Trophoblast cell (in vitro differentiated cells and primary cell): Measurements from ENCODE around the gene ANXA11.
A peak's percentile ranks its signal among the peaks of the same experiment; 100 is the strongest.

ENCODE experiments used
- DNase-seq, 2 donors: peaks; one replicate each; pipeline ENCODE4 v3.0.0-alpha.2; 2016
- H2AFZ ChIP-seq: 2 replicates; pipeline ENCODE4 v1.6.1; 2013; ENCODE audit warnings: low read length, moderate library complexity, mild to moderate bottlenecking; ENCODE audit not compliant: insufficient read depth, poor library complexity
- H2AK5ac ChIP-seq: 2 replicates; pipeline ENCODE4 v1.6.1; 2013; ENCODE audit warnings: mild to moderate bottlenecking, low read length
- H2BK120ac ChIP-seq: 2 replicates; pipeline ENCODE4 v1.6.1; 2013; ENCODE audit warnings: low read length, mild to moderate bottlenecking, moderate library complexity; ENCODE audit not compliant: insufficient read depth, poor library complexity
- H2BK12ac ChIP-seq: 2 replicates; pipeline ENCODE4 v1.6.1; 2013; ENCODE audit warnings: mild to moderate bottlenecking, low read length, moderate library complexity
- H2BK5ac ChIP-seq: 2 replicates; pipeline ENCODE4 v1.6.1; 2013; ENCODE audit warnings: low read length, low read depth, moderate library complexity, mild to moderate bottlenecking; ENCODE audit not compliant: poor library complexity
- H3K14ac ChIP-seq: 2 replicates; pipeline ENCODE4 v1.6.1; 2013; ENCODE audit warnings: mild to moderate bottlenecking, low read length
- H3K18ac ChIP-seq: 2 replicates; pipeline ENCODE4 v1.6.1; 2013; ENCODE audit warnings: mild to moderate bottlenecking, low read length
- H3K23ac ChIP-seq: 2 replicates; pipeline ENCODE4 v1.6.1; 2013; ENCODE audit warnings: low read length
- H3K27ac ChIP-seq: 2 replicates; pipeline ENCODE4 v1.5.1; 2013; ENCODE audit warnings: low read depth, mild to moderate bottlenecking, inconsistent platforms, low read length, moderate library complexity
- H3K27me3 ChIP-seq: 2 replicates; pipeline ENCODE4 v1.6.1; 2013; ENCODE audit warnings: inconsistent platforms, mild to moderate bottlenecking, low read length, moderate library complexity; ENCODE audit not compliant: insufficient read depth
- H3K36me3 ChIP-seq, 2 experiments: 1 replicate in 1 of 2; 2 replicates in 1 of 2; pipeline ENCODE4 v1.6.1; 2013; ENCODE audit warnings: low read length in 2 of 2, mild to moderate bottlenecking in 2 of 2, moderate library complexity in 1 of 2; ENCODE audit not compliant: insufficient read depth in 2 of 2, control insufficient read depth in 1 of 2
- H3K4ac ChIP-seq: 2 replicates; pipeline ENCODE4 v1.6.1; 2013; ENCODE audit warnings: low read depth, mild to moderate bottlenecking, low read length, moderate library complexity
- H3K4me1 ChIP-seq, 2 experiments: 1 replicate in 1 of 2; 2 replicates in 1 of 2; pipeline ENCODE4 v1.6.1; 2013; ENCODE audit warnings: low read length in 2 of 2, mild to moderate bottlenecking in 2 of 2, moderate library complexity in 1 of 2; ENCODE audit not compliant: insufficient read depth in 2 of 2, control insufficient read depth in 1 of 2
- H3K4me2 ChIP-seq: 2 replicates; pipeline ENCODE4 v1.6.1; 2013; ENCODE audit warnings: inconsistent platforms, mild to moderate bottlenecking, low read length, moderate library complexity
- H3K4me3 ChIP-seq: 2 replicates; pipeline ENCODE4 v1.5.1; 2013; ENCODE audit warnings: mild to moderate bottlenecking, low read depth, low read length, inconsistent platforms
- H3K79me1 ChIP-seq: one replicate; pipeline ENCODE4 v1.6.1; 2013; ENCODE audit warnings: low read length
- H3K79me2 ChIP-seq: 2 replicates; pipeline ENCODE4 v1.6.1; 2013; ENCODE audit warnings: low read length, mild to moderate bottlenecking; ENCODE audit not compliant: control insufficient read depth, insufficient read depth, poor library complexity
- H3K9ac ChIP-seq: 2 replicates; pipeline ENCODE4 v1.6.1; 2013; ENCODE audit warnings: mild to moderate bottlenecking, low read length
- H3K9me3 ChIP-seq: 2 replicates; pipeline ENCODE4 v1.6.1; 2013; ENCODE audit warnings: low read depth, mild to moderate bottlenecking, control low read depth, inconsistent platforms, low read length; ENCODE audit not compliant: insufficient read depth
- H4K12ac ChIP-seq: 2 replicates; pipeline ENCODE4 v1.6.1; 2013; ENCODE audit warnings: low read depth, mild to moderate bottlenecking, low read length, moderate library complexity
- H4K8ac ChIP-seq: 2 replicates; pipeline ENCODE4 v1.6.1; 2013; ENCODE audit warnings: low read depth, mild to moderate bottlenecking, low read length, moderate library complexity
- H4K91ac ChIP-seq: one replicate; pipeline ENCODE4 v1.6.1; 2013; ENCODE audit warnings: low read depth, mild to moderate bottlenecking, low read length, moderate library complexity
- WGBS: extraction: QIAGEN DNeasy Blood & Tissue Kit; methylation state at CpG from one replicate; pipeline ENCODE4 v1.1.7; 2013; ENCODE audit warnings: missing lambda C conversion rate; ENCODE audit not compliant: insufficient read length, insufficient coverage; ENCODE audit errors: extremely low coverage; 5-methylcytosine and 5-hydroxymethylcytosine counted together

The ANXA11 gene

DNA sequence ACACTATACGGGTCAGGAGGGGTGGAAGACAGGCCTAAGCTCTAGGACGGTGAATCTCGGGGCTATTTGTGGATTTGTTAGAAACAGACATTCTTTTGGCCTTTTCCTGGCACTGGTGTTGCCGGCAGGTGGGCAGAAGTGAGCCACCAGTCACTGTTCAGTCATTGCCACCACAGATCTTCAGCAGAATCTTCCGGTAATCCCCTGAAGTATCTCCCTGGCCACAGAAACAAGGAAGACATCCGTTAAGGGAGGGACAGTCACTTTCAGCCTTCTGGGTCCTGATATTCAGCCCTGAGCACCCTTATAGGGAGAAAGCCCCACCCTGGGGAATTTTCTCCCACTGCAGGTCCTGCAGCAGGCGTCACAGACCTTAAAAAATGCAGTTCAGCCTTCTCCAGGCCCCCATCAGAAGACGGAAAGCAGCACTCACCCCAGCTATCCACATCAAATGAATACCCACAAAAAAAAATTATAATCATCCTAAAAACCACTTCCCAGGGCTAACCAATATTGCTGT lies 49.6 kb downstream of the ANXA11 start:
- Histone ChIP-seq H3K9me3 (no peaks in the 10 kb centered on the region), H4K91ac (peak overlapping the region; percentile 3), H3K14ac (no peak overlapping the region), H3K79me2 (no peaks in the 10 kb centered on the region), H3K4ac (no peak overlapping the region), H4K12ac (no peak overlapping the region), H3K9ac (no peak overlapping the region), H2AFZ (no peak overlapping the region), H3K4me1 (peaks cover 18 to 28% of the 10 kb centered on the region in 2 experiments), H3K23ac (no peak overlapping the region), H2BK5ac (peak overlapping the region; percentile 3), H3K18ac (no peak overlapping the region), H3K4me2 (no peak overlapping the region), H3K79me1 (peaks cover 5% of the 10 kb centered on the region), H2BK12ac (no peak overlapping the region), H4K8ac (no peak overlapping the region), H2AK5ac (no peak overlapping the region), H3K27me3 (no peaks in the 10 kb centered on the region), H3K36me3 (peaks cover 45 to 53% of the 10 kb centered on the region in 2 experiments), H3K27ac (peak overlapping the region; percentile 58), H3K4me3 (no peak overlapping the region), H2BK120ac (peak overlapping the region; percentile 18)
- peak; percentile 61 to 67 for DNase-seq
- no CpG with 5 or more reads among the region's 8 CpGs for WGBS

DNA sequence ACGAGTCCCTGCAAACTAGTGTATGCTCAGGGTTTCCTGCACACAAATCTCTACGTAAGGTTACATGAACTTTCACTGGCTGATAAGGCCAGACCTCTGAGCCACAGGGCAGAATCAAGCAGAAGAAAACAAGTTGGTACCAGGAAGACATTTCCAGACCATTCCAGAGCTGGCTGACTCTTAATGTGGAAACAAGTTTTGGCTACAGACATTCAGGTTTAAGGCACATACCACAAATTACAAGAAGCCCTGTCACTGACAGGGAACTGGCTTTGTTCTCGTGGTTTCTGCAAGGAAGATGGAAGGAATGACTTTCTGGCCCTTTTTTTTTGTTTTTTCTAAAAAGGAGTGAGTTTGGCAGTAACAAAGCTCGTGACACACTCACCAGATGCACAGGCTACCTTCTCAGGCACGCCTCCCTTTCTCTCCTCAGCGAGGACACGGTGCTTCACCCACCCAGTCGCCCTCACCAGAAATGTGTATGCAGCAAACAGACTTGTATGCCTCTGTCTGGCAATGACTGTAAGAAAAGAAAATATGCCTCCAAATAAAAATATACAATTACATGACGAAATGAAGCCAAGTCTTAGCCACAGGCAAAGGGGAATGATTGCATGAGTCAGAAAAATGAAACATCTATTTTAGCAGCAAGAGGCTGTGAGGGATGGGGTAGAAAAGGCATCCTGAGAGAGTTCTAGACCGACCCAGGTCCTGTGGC lies 50.2 kb downstream of the ANXA11 start:
- Histone ChIP-seq H3K23ac (no peak overlapping the region), H2BK5ac (peak overlapping the region; percentile 42), H2BK12ac (no peak overlapping the region), H3K9me3 (no peaks in the 10 kb centered on the region), H3K4me2 (no peak overlapping the region), H4K8ac (peak overlapping the region; percentile 52), H3K27me3 (no peaks in the 10 kb centered on the region), H3K79me2 (no peaks in the 10 kb centered on the region), H2BK120ac (peak overlapping the region; percentile 18), H4K12ac (no peak overlapping the region), H3K27ac (peak overlapping the region; percentile 76), H3K14ac (no peak overlapping the region), H2AK5ac (no peak overlapping the region), H3K18ac (no peak overlapping the region), H3K36me3 (peaks cover 39 to 50% of the 10 kb centered on the region in 2 experiments), H3K4me1 (peaks cover 18 to 28% of the 10 kb centered on the region in 2 experiments), H4K91ac (peak overlapping the region; percentile 31), H3K79me1 (peaks cover 5% of the 10 kb centered on the region), H3K4me3 (no peak overlapping the region), H2AFZ (no peak overlapping the region), H3K4ac (no peak overlapping the region), H3K9ac (no peak overlapping the region)
- no CpG with 5 or more reads among the region's 10 CpGs for WGBS
- DNase-seq: peak; percentile 79 to 92

DNA sequence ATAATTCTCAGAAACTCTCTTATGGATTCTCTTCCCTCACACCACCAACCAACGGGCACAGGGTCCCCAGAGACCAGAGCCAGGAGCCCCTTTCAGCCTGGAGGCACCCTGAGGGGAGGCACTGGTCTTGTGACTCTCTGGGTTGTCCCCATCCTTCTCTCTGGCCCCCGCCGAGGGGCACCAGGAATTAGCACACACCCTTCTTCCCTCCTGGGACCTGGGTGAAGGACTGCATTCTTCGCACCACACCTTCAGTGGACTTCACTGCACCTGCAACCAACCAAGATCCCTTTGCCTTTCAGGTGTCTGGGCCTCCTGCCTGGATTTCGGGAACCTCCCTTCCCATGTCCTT lies 50.7 kb downstream of the ANXA11 start:
- no peak for DNase-seq
- no peak overlapping the region for H4K12ac ChIP-seq
- peak overlapping the region; percentile 47 for H2BK12ac ChIP-seq
- H2BK120ac ChIP-seq: peak overlapping the region; percentile 54
- H3K4me2 ChIP-seq: no peak overlapping the region
- peak overlapping the region; percentile 30 for H3K14ac ChIP-seq
- peaks cover 5% of the 10 kb centered on the region for H3K79me1 ChIP-seq
- peak overlapping the region; percentile 28 for H2AK5ac ChIP-seq
- H3K36me3 ChIP-seq: peaks cover 36 to 49% of the 10 kb centered on the region in 2 experiments
- H2BK5ac ChIP-seq: peak overlapping the region; percentile 42
- H2AFZ ChIP-seq: no peak overlapping the region
- peak overlapping the region; percentile 52 for H4K8ac ChIP-seq
- H3K27ac ChIP-seq: peak overlapping the region; percentile 76
- WGBS: no CpG with 5 or more reads among the region's 5 CpGs
- H3K18ac ChIP-seq: peak overlapping the region; percentile 62
- peak overlapping the region; percentile 31 for H4K91ac ChIP-seq
- no peaks in the 10 kb centered on the region for H3K79me2 ChIP-seq
- no peak overlapping the region for H3K4me3 ChIP-seq
- no peak overlapping the region for H3K23ac ChIP-seq
- no peaks in the 10 kb centered on the region for H3K27me3 ChIP-seq
- no peak overlapping the region for H3K4ac ChIP-seq
- peaks cover 18 to 28% of the 10 kb centered on the region in 2 experiments for H3K4me1 ChIP-seq
- H3K9ac ChIP-seq: no peak overlapping the region
- no peaks in the 10 kb centered on the region for H3K9me3 ChIP-seq

DNA sequence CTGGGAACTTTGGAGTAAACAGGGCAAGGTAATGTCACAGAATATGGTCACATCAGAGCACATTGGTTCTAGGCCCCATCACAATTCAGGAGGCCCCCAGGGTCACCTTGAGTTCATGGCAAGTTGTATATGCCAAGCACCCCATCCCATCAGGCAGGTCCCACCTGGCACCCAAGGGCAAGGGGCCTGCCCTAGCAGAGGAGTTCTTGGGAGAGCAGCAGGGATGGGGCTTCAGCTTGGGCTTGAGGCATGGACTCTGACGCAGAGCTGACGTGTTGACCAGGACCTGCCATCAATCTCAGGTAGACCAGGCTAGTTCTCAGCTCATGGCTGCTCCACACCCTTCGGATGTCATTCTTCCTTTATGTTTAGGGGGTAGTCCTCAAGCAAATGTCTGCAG lies 51.9 kb downstream of the ANXA11 start:
- Histone ChIP-seq H3K36me3 (peaks cover 32 to 43% of the 10 kb centered on the region in 2 experiments), H4K91ac (no peak overlapping the region), H3K14ac (no peak overlapping the region), H3K9ac (no peak overlapping the region), H4K12ac (no peak overlapping the region), H2BK5ac (no peak overlapping the region), H3K9me3 (no peaks in the 10 kb centered on the region), H2BK120ac (no peak overlapping the region), H3K79me1 (peaks cover 5% of the 10 kb centered on the region), H2BK12ac (no peak overlapping the region), H3K23ac (no peak overlapping the region), H3K4me3 (no peak overlapping the region), H3K79me2 (no peaks in the 10 kb centered on the region), H3K4ac (no peak overlapping the region), H2AFZ (no peak overlapping the region), H3K4me1 (peaks cover 15 to 21% of the 10 kb centered on the region in 2 experiments), H3K27me3 (no peaks in the 10 kb centered on the region), H4K8ac (no peak overlapping the region), H3K27ac (no peak overlapping the region), H2AK5ac (no peak overlapping the region), H3K18ac (peak overlapping the region; percentile 3), H3K4me2 (no peak overlapping the region)
- no CpG with 5 or more reads among the region's 3 CpGs for WGBS
- no peak for DNase-seq
